ENCODE results near the gene SLC2A3.
A peak's percentile ranks its signal among the peaks of the same experiment; 100 is the strongest.
"Not testable (repeated sequence)": the region's sequence is repeated elsewhere in the genome, so short reads cannot be mapped to it uniquely, and the experiment has no call there.

The SLC2A3 gene

GRCh38 chr12:7950230-7950943 is 14.4 kb upstream of the SLC2A3 start:
- DNase-seq, result not testable (repeated sequence)

DNA sequence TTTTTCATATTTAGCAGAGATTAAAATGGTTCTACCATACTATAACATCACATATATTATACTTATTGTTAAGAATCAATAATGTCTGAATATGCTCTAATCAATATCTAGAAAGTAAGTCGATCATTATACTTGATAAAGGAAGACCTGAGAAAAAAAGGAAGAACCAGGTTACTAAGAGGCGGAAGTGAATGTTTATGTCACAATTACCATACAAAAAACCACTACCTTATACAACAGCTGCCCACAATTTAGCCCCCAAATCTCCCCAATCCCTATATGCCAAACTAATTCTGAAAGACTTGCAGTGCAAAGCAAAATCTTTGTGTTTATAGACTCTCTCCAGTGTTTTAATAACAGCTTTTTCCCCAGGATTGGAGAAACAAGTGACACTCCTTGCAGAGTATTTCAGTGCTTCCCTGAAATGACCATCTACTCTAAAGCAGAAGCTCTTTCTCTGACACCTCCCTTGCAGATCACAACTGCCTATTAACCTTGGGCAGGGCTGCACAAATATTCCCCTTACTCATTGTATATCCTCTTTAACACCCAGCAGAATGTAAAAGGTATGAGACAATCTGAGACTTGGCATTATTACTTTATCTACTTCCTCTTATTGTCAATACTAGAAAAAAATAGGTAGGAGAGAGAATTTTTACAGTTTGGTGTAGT is 12.7 kb upstream of the SLC2A3 start:
- DNase-seq, result no peak

DNA sequence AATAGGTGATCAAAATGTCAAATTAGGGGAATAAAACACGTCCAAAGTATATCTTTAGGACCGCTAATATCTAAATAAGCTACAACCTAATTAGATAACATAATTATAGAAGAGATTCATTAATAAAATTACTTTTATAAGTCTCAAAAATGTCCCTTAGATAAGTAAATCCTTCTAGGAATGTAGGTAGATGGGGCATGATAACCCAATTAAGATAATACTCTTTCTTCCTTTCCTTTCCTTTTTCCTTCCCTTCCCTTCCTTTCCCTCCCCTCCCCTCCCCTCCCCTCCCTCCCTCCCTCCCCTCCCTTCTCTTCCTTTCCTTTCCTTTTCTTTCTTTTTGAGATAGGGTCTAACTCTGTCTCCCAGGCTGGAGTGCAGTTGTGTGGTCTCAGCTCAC is 11.0 kb upstream of the SLC2A3 start:
- DNase-seq, result no peak

GRCh38 chr12:7944760-7945159 is 8.8 kb upstream of the SLC2A3 start:
- DNase-seq, result not testable (repeated sequence)

DNA sequence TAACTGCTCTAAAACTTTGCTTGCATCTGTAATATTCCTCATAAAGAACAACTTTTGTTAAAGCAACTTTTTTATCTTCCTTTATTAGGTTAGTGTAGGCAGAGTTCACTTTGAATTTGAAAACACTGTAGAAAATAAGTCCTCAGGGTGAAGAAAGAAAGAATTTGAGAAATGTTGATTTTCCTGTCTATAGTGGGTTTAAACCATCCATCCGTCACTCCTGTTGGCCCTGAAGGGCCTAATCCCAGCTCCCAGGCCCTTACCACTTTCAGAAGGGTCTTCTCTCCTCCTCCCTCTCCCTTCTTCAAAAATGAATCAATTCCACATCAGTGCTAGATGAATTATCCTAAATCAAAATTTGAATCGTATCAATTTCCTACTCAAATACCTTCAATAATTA is 4.9 kb upstream of the SLC2A3 start:
- no peak for DNase-seq

DNA sequence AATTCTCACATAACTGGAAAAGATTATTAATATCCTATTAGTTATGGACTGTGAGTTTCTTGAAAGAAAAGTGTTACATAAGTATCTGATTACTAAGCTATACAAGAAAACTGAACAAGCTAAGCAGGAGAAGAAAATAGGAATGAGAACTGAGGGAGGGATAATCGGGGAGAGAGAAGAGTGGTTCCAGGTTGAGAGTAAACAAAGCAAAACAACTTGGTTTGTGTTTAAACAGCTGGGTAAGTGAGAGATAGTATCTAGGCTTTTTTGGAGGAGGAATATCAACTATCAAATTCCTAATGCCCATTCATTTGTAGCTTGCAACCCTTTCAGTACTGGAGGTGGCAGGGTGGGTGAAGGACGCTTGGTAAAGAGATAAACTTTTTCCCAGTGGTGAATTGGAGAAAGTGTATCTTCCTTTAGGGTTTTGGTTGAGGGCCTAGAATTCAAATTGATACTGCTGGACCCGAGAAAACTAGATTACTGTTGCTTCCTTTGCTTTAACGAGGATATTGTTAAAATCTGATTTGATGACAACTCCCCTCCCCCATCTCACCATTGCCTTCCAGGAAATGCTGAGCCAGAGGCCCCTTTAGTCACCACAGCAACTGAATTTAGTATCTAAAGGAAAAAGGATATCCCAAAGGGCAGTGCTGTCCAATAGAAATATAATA is 2.0 kb upstream of the SLC2A3 start:
- DNase-seq, result no peak

GRCh38 chr12:7934889-7935492 is 996 bp downstream of the SLC2A3 start:
- no peak for DNase-seq

GRCh38 chr12:7934091-7934888 is 1.7 kb downstream of the SLC2A3 start:
- DNase-seq, result no peak

DNA sequence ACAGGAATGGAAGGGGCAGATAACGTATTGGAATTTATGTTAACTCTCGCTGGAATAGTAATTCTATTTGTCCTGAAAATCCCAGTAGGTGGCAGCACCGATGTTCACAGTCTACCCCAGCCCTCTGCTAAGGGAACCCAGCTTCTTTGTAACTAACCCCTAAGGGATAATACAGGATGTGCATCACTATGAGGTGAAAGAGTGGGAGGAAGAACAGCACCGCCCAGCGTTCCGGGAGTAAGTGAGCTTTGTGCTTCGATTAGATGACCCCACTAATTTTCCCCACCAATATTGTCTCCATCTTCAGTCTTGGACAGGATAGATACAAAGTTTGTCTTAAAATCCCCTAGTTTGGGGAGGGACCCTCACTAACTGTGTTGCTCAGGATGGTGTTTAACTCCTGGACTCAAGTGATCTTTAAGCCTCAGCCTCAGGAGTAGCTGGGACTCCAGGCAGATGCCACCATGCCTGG is 2.7 kb downstream of the SLC2A3 start:
- peak; percentile 31 to 50 for DNase-seq

GRCh38 chr12:7932599-7933240 is 3.3 kb downstream of the SLC2A3 start:
- DNase-seq, result not testable (repeated sequence)

DNA sequence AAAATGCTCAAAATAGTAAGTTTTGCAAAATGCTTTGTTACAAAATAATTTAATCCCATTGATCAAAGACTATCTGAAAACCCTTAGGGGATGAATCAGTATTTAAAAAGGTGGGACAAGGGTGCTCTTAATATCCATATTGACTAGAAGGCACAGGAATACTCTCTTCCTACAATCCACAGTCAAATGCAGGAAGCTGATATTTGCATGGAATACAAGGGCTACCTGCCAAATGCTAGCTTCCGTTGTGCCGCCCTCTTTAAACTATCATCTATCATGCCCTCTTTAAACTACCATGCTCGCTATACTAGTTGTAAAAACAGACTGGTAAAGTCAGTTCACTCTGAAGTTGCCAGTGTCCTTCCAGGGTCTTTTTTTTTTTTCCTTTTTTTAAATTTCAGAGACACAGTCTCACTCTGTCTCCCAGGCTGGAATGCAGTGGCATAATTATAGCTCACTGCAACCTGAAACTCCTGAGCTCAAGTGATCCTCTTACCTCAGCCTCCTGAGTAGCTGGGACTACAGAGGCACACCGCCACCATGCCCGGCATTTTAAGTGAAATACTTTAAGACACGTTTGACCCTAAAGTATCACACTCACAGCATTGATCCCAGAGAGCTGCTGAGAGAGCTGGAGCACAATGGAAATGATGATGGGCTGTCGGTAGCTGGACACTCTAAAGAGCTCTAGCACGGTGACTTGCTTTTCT is 6.7 kb downstream of the SLC2A3 start:
- DNase-seq, result no peak

DNA sequence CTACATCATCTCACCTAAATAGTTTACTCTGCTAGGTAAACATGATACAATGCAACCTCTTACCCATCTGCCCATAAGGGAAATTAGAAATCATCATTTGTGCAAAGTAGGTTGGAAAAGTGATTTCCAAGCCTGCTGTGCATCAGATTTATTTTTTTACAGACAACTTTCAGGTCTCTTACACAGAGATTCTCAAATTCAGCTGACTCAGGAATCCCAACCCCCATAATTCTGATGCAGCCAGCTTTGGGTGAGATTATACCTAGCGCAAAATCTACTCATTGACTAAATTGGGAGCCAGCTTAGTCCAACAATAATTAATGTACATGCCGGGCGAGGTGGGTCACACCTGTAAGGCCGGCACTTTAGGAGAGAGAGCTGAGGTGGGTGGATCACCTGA is 8.5 kb downstream of the SLC2A3 start:
- DNase-seq, result no peak

DNA sequence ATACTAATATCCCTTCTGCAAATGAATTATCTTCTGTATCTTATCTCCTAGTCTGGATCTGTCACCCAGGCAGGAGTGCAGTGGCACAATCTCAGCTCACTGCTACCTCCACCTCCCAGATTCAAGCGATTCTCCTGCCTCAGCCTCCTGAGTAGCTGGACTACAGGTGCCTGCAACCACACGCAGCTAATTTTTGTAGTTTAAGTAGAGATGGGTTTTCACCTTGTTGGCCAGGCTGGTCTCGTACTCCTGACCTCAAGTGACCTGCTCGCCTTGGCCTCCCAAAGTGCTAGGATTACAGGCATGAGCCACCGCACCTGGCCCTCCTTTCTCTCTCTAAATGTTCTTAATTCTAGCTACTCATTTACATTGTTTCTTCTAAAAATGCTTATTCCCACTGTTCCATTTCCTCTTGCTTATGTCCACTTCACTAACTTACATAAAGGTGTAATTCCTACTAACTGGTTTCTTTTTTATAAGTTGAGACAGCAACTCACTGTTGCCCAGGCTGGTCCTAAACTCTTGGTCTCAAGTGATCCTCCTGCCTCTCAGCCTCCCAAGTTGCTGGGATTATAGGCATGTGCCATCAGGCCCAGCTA is 9.8 kb downstream of the SLC2A3 start:
- DNase-seq, result not testable (repeated sequence)

DNA sequence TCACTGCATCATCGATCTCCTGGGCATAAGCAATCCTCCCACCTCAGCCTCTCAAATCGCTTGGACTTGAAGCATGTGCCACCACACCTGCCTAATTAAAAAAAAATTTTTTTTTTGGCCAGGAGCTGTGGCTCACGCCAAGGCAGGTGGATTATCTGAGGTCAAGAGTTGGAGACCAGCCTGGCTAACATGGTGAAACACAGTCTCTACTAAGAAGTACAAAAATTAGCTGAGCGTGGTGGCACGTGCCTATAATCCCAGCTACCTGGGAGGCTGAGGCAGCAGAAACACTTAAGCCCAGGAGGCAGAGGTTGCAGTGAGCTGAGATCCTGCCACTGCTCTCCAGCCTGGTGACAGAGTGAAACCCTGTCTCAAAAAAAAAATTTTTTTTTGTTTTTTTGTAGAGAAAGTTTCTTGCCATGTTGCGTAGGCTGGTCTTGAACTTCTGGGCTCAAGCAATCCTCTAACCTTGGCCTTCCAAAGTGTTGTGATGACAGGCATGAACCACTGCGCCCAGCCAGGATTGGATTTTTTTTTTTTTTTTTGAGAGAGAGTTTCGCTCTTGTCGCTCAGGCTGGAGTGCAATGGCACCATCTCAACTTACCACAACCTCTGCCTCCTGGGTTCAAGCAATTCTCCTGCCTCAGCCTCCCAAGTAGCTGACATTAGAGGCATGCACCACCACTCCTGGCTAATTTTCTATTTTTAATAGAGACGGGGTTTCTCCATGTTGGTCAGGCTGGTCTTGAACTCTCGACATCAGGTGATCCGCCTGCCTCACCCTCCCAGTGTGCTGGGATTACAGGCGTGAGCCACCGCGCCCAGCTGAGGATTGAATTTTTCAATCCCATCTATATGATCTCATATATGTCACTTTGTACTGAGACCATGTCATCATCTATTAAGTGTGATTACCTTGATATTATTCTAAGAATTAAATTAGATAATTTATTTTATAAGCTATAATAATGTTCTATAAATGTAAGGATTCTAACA is 12.4 kb downstream of the SLC2A3 start:
- no peak for DNase-seq

GRCh38 chr12:7921181-7921580 is 14.8 kb downstream of the SLC2A3 start:
- not testable (repeated sequence) for DNase-seq

DNA sequence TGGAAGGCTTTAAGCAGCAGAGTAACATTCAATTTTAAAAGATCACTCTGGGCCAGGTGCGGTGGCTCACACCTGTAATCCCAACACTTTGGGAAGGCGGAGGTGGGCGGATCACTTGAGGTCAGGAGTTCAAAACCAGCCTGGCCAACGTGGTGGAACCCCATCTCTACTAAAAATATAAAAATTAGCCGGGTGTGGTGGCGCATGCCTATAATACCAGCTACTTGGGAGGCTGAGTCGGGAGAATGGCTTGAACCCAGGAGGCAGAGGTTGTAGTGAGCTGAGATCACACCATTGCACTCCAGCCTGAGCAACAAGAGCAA is 17.8 kb downstream of the SLC2A3 start:
- not testable (repeated sequence) for DNase-seq

DNA sequence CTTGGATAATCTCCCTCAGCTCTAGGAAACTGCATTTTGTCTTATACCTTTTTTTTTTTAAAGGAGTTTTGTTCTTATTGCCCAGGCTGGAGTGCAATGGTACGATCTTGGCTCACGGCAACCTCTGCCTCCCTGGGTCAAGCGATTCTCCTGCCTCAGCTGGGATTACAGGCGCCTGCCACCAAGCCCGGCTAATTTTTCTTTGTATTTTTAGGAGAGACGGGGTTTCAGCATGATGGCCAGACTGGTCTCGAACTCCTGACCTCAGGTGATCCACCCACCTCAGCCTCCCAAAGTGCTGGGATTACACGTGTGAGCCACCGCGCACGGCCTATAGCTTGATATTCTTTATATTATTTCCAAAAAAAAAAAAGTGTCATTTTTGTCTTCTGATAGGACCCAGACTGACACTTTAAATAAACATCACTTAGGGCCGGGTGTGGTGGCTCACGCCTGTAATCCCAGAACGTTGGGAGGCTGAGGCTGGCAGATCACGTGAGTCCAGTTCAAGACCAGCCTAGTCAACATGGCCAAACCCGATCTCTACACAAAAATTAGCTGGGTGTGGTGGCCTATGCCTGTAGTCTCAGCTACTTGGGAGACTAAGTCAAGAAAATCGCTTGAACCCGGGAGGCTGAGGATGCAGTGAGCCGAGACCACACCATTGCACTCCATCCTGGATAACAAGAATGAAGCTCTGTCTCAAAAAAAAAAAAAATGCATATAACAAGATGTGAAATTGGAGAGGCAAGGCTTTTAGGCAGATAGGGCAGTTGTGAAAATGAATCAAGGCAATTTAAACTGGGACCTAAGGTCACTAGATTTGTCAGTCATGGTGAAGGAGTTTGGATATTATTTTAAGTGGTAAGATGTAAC is 18.4 kb downstream of the SLC2A3 start:
- DNase-seq, result no peak

- DNase-seq, result no peak
These were observed 19.1 kb downstream of the SLC2A3 start for GRCh38 chr12:7916936-7917335.
